Aorta (tissue), 5 donors: Measurements from ENCODE around the gene PTPRF. TPM values are rescaled to one million over a fixed set of nuclear protein-coding genes. Genes with fewer than 3 reads are reported as not detected.

Source experiments
- ATAC-seq: fragments of 200-7000 bp; cut with Tn5 transposase; one replicate; pipeline ENCODE4 v1.9.1; 2022; ENCODE audit warnings: moderate library complexity; ENCODE audit not compliant: low FRiP score
- DNase-seq, 2 donors: peaks; one replicate each; pipeline ENCODE4 v3.0.0-alpha.2; 2020
- H3K27ac ChIP-seq, 2 donors: one replicate each; pipeline ENCODE4 v1.5.1; 2013; ENCODE audit warnings: low read length in 2 of 2, mild to moderate bottlenecking in 2 of 2, moderate library complexity in 2 of 2, control low read depth in 1 of 2, inconsistent platforms in 1 of 2, low read depth in 1 of 2
- H3K27me3 ChIP-seq, 2 donors: one replicate each; pipeline ENCODE4 v1.6.1; 2013; ENCODE audit warnings: control low read depth in 1 of 2, low read length in 1 of 2, mild to moderate bottlenecking in 1 of 2, moderate library complexity in 1 of 2; ENCODE audit not compliant: insufficient read depth in 2 of 2, control insufficient read depth in 1 of 2
- H3K36me3 ChIP-seq, 2 donors: one replicate each; pipeline ENCODE4 v1.6.1; 2013; ENCODE audit warnings: control low read depth in 1 of 2, low read length in 1 of 2, mild to moderate bottlenecking in 1 of 2; ENCODE audit not compliant: insufficient read depth in 2 of 2, control insufficient read depth in 1 of 2
- H3K4me1 ChIP-seq, 2 donors: one replicate each; pipeline ENCODE4 v1.6.1; 2013; ENCODE audit warnings: low read length in 2 of 2, control low read depth in 1 of 2, mild to moderate bottlenecking in 1 of 2, moderate library complexity in 1 of 2; ENCODE audit not compliant: insufficient read depth in 2 of 2, control insufficient read depth in 1 of 2
- H3K4me3 ChIP-seq, 2 donors: one replicate each; pipeline ENCODE4 v1.5.1; 2013; ENCODE audit warnings: low read length in 2 of 2, control low read depth in 1 of 2, mild to moderate bottlenecking in 1 of 2
- H3K9me3 ChIP-seq: one replicate; pipeline ENCODE4 v1.6.1; 2013; ENCODE audit warnings: mild to moderate bottlenecking, low read length; ENCODE audit not compliant: control insufficient read depth
- WGBS, 2 donors: extraction: QIAGEN DNeasy Blood & Tissue Kit; methylation state at CpG; one replicate each; pipeline ENCODE4 v1.1.7; 2013; 5-methylcytosine and 5-hydroxymethylcytosine counted together
- intact Hi-C, 2 donors: fragments of 100-400 bp; cut with DNase I; formaldehyde crosslinking; loops; one replicate each; pipeline versions ENCODE4 v1.14.2 to v1.15.0; 2022
- polyA plus RNA-seq, 2 donors: library from polyadenylated mRNA; stranded (reverse); fragments of 200-250 nt; gene quantifications; one replicate each; pipeline ENCODE4 v1.2.3, GENCODE V29; 2013
- total RNA-seq, 2 donors: library from RNA; stranded (reverse); fragmentation: NEBNext Ultra II Directional; extraction: Animal tissue kit (Norgen Biotek cat#: 25700); gene quantifications; one replicate each; pipeline ENCODE4 v1.2.1, GENCODE V29; 2021
- donor health status: healthy with polysubstance abuse.
- donor health status: Bipolar disorder and iron deficiency.
- donor health status: DM: no; HTN: no; CAD: no.
- donor health status: DM: no; HTN: no; CAD: no.
- donor health status: DM: yes; HTN: yes; CAD: no.

The PTPRF gene
- total and polyA plus RNA-seq, 4 donors: 11.6 to 86.2 (median 40.6) TPM

- DNase-seq: no peak
- intact Hi-C loops: no loop called here
- no peak for ATAC-seq
- Histone ChIP-seq H3K9me3 (no peaks in the 10 kb centered on the region), H3K27me3 (no peaks in the 10 kb centered on the region), H3K36me3 (peaks cover 18 to 29% of the 10 kb centered on the region in 2 donors), H3K27ac (no peak overlapping the region), H3K4me1 (no peaks in the 10 kb centered on the region), H3K4me3 (no peak overlapping the region)
- WGBS, 2 donors: 79 to 85% methylated on average over 4 of the region's 4 CpGs
These were observed 133.7 kb downstream of the PTPRF start for GRCh38 chr1:43664369-43664768.

- ATAC-seq (no peak), DNase-seq (no peak)
- intact Hi-C loops: no loop called here
- no peak overlapping the region for H3K27ac ChIP-seq
- peaks cover 23 to 27% of the 10 kb centered on the region in 2 donors for H3K36me3 ChIP-seq
- no peak overlapping the region for H3K4me3 ChIP-seq
- no peaks in the 10 kb centered on the region for H3K4me1 ChIP-seq
- H3K27me3 ChIP-seq: no peaks in the 10 kb centered on the region
- no peaks in the 10 kb centered on the region for H3K9me3 ChIP-seq
These were observed 135.9 kb downstream of the PTPRF start for GRCh38 chr1:43666608-43667007.

GRCh38 chr1:43668956-43669355 is 138.3 kb downstream of the PTPRF start:
- no peak overlapping the region for H3K27ac ChIP-seq
- H3K4me1 ChIP-seq: no peaks in the 10 kb centered on the region
- no peak overlapping the region for H3K4me3 ChIP-seq
- no peaks in the 10 kb centered on the region for H3K9me3 ChIP-seq
- ATAC-seq (peak; percentile 38), DNase-seq (no peak)
- no peaks in the 10 kb centered on the region for H3K27me3 ChIP-seq
- intact Hi-C loops: no loop called here
- WGBS, 2 donors: 91% methylated on average over 7 of the region's 7 CpGs
- H3K36me3 ChIP-seq: peaks cover 21 to 22% of the 10 kb centered on the region in 2 donors

GRCh38 chr1:43669878-43670277 is 139.2 kb downstream of the PTPRF start:
- intact Hi-C loops: no loop called here
- no peaks in the 10 kb centered on the region for H3K27me3 ChIP-seq
- 88 to 93% methylated on average over 5 of the region's 5 CpGs for WGBS, 2 donors
- ATAC-seq (no peak), DNase-seq (no peak)
- H3K27ac ChIP-seq: no peak overlapping the region
- no peaks in the 10 kb centered on the region for H3K9me3 ChIP-seq
- H3K36me3 ChIP-seq: peaks cover 19 to 22% of the 10 kb centered on the region in 2 donors
- H3K4me3 ChIP-seq: no peak overlapping the region
- no peaks in the 10 kb centered on the region for H3K4me1 ChIP-seq

- H3K27ac ChIP-seq: no peak overlapping the region
These were observed 140.5 kb downstream of the PTPRF start for GRCh38 chr1:43671193-43671592.

GRCh38 chr1:43671626-43672330 is 141.1 kb downstream of the PTPRF start:
- peaks cover 8 to 17% of the 10 kb centered on the region in 2 donors for H3K36me3 ChIP-seq
- peak; percentile 41 for ATAC-seq

More at GRCh38 chr1:43671193-43671592, 140.5 kb downstream of the PTPRF start:
- WGBS, 2 donors: 94 to 95% methylated on average over 2 of the region's 2 CpGs
- Histone ChIP-seq H3K36me3 (peaks cover 14 to 20% of the 10 kb centered on the region in 2 donors), H3K27me3 (no peaks in the 10 kb centered on the region), H3K9me3 (no peaks in the 10 kb centered on the region), H3K4me1 (no peaks in the 10 kb centered on the region), H3K4me3 (no peak overlapping the region)
- no peak for ATAC-seq
- DNase-seq: no peak
- intact Hi-C loops: no loop called here

GRCh38 chr1:43673261-43673660 is 142.6 kb downstream of the PTPRF start:
- H3K4me3 ChIP-seq: no peak overlapping the region
- no peak for ATAC-seq
- no peaks in the 10 kb centered on the region for H3K9me3 ChIP-seq
- no peak overlapping the region for H3K27ac ChIP-seq
- WGBS, 2 donors: 58 to 60% methylated on average over 7 of the region's 7 CpGs
- no peaks in the 10 kb centered on the region for H3K27me3 ChIP-seq
- peaks cover 5 to 13% of the 10 kb centered on the region in 2 donors for H3K36me3 ChIP-seq
- intact Hi-C loops: no loop called here
- H3K4me1 ChIP-seq: no peaks in the 10 kb centered on the region
- DNase-seq: no peak

More at GRCh38 chr1:43671626-43672330, 141.1 kb downstream of the PTPRF start:
- no peaks in the 10 kb centered on the region for H3K4me1 ChIP-seq
- H3K4me3 ChIP-seq: no peak overlapping the region
- intact Hi-C loops: no loop called here
- H3K27me3 ChIP-seq: no peaks in the 10 kb centered on the region
- 90 to 93% methylated on average over 10 of the region's 10 CpGs for WGBS, 2 donors
- no peaks in the 10 kb centered on the region for H3K9me3 ChIP-seq
- no peak overlapping the region for H3K27ac ChIP-seq
- no peak for DNase-seq

Other genes with a start within 250 kb of the PTPRF start
- not detected for gene C1orf210, start 245.3 kb upstream of the PTPRF start, total RNA-seq
- gene C1orf210, start 245.3 kb upstream of the PTPRF start, polyA plus RNA-seq: 1 to 10 TPM in 1 of 2 donors, not detected in 1; 2.3 TPM
- gene TIE1, start 229.9 kb upstream of the PTPRF start, total RNA-seq: 10 to 100 TPM; 41.0 to 65.3 TPM
- gene TIE1, start 229.9 kb upstream of the PTPRF start, polyA plus RNA-seq: 1 to 10 TPM; 4.0 to 4.1 TPM
- gene MPL, start 193.1 kb upstream of the PTPRF start, total RNA-seq: under 1 TPM; 0.18 to 0.52 TPM
- gene MPL, start 193.1 kb upstream of the PTPRF start, polyA plus RNA-seq: under 1 TPM in 1 of 2 donors, not detected in 1; 0.20 TPM
- 1 to 10 TPM in 1 of 2 donors, under 1 TPM in 1; 0.68 to 1.1 TPM for gene CDC20, start 171.9 kb upstream of the PTPRF start, total RNA-seq
- 1 to 10 TPM in 1 of 2 donors, under 1 TPM in 1; 0.36 to 1.0 TPM for gene CDC20, start 171.9 kb upstream of the PTPRF start, polyA plus RNA-seq
- 10 to 100 TPM; 57.4 to 57.9 TPM for gene ELOVL1, start 162.9 kb upstream of the PTPRF start, total RNA-seq
- 10 to 100 TPM; 27.8 to 60.5 TPM for gene ELOVL1, start 162.9 kb upstream of the PTPRF start, polyA plus RNA-seq
- 10 to 100 TPM; 32.6 to 34.9 TPM for gene MED8, start 141.1 kb upstream of the PTPRF start, total RNA-seq
- 10 to 100 TPM; 28.9 to 32.2 TPM for gene MED8, start 141.1 kb upstream of the PTPRF start, polyA plus RNA-seq
- 10 to 100 TPM; 70.6 to 91.5 TPM for gene SZT2, start 141.0 kb upstream of the PTPRF start, total RNA-seq
- gene SZT2, start 141.0 kb upstream of the PTPRF start, polyA plus RNA-seq: 10 to 100 TPM in 1 of 2 donors, 1 to 10 TPM in 1; 5.6 to 22.6 TPM
- 10 to 100 TPM; 38.0 to 63.3 TPM for gene HYI, start 77.0 kb upstream of the PTPRF start, total RNA-seq
- 100 to 1,000 TPM in 1 of 2 donors, 10 to 100 TPM in 1; 63.9 to 190 TPM for gene HYI, start 77.0 kb upstream of the PTPRF start, polyA plus RNA-seq
- gene KDM4A, start 119.3 kb downstream of the PTPRF start, total RNA-seq: 10 to 100 TPM; 24.8 to 43.3 TPM
- gene KDM4A, start 119.3 kb downstream of the PTPRF start, polyA plus RNA-seq: 10 to 100 TPM in 1 of 2 donors, 1 to 10 TPM in 1; 9.4 to 13.9 TPM
- 10 to 100 TPM; 29.7 to 32.0 TPM for gene ST3GAL3, start 176.7 kb downstream of the PTPRF start, total RNA-seq
- 10 to 100 TPM; 20.2 to 24.3 TPM for gene ST3GAL3, start 176.7 kb downstream of the PTPRF start, polyA plus RNA-seq